Cardiac fibroblast (primary cell): ENCODE results near the gene MLLT1.
A peak's percentile ranks its signal among the peaks of the same experiment; 100 is the strongest.

Experiments
- DNase-seq, 2 donors: peaks; one replicate each; pipeline versions ENCODE4 v3.0.0 to v3.0.0-alpha.2; 2010; ENCODE audit warnings: low read depth in 2 of 2
- H3K4me3 ChIP-seq, 2 donors: replicated peaks in 1 of 2; 1 replicate in 1 of 2; 2 replicates in 1 of 2; pipeline ENCODE4 v1.5.1; 2011; ENCODE audit warnings: low read depth in 2 of 2, low read length in 2 of 2, mild to moderate bottlenecking in 2 of 2, moderate library complexity in 1 of 2
- CTCF ChIP-seq: IDR thresholded peaks from one replicate; pipeline ENCODE4 v1.5.1; 2011; ENCODE audit warnings: low read depth, mild to moderate bottlenecking, low read length, inconsistent platforms

MLLT1 gene

GRCh38 chr19:6241680-6242377 lies 37.9 kb downstream of the MLLT1 start:
- H3K4me3 ChIP-seq = no peak overlapping the region
- no peak for DNase-seq
- no peak for TF ChIP-seq CTCF

- DNase-seq = no peak
- H3K4me3 ChIP-seq = no peak overlapping the region
- TF ChIP-seq CTCF = no peak
Observed at GRCh38 chr19:6241056-6241455, 38.7 kb downstream of the MLLT1 start.

GRCh38 chr19:6239871-6240676 lies 39.7 kb downstream of the MLLT1 start:
- no peak for DNase-seq
- H3K4me3 ChIP-seq = no peak overlapping the region
- TF ChIP-seq CTCF = no peak

GRCh38 chr19:6239401-6239844 lies 40.4 kb downstream of the MLLT1 start:
- peak; percentile 51 to 54 for DNase-seq
- no peak overlapping the region for H3K4me3 ChIP-seq
- TF ChIP-seq CTCF = no peak

- DNase-seq = peak; percentile 33 to 81
- H3K4me3 ChIP-seq = no peak overlapping the region
- no peak for TF ChIP-seq CTCF
Observed at GRCh38 chr19:6238643-6239281, 41.0 kb downstream of the MLLT1 start.

GRCh38 chr19:6238256-6238642 lies 41.5 kb downstream of the MLLT1 start:
- no peak overlapping the region for H3K4me3 ChIP-seq
- TF ChIP-seq CTCF = no peak
- peak in 1 of 2 donors; percentile 58 for DNase-seq
